Skin of body (tissue), 2 donors: ENCODE data around the gene ZFP36L1. TPM values are rescaled to one million over a fixed set of nuclear protein-coding genes. Genes with fewer than 3 reads are reported as not detected.

ENCODE experiments used
- DNase-seq: peaks from one replicate; lab custom pipeline; 2025; lab: John Stamatoyannopoulos, UW
- total RNA-seq: library from RNA; depleted of rRNA; stranded (reverse); fragments of >200 nt; gene quantifications from one replicate; pipeline ENCODE4 v1.2.3, GENCODE V29; 2014

ZFP36L1 gene
- total RNA-seq, 1 donor from 2014 or later, result 87.7 TPM

DNA sequence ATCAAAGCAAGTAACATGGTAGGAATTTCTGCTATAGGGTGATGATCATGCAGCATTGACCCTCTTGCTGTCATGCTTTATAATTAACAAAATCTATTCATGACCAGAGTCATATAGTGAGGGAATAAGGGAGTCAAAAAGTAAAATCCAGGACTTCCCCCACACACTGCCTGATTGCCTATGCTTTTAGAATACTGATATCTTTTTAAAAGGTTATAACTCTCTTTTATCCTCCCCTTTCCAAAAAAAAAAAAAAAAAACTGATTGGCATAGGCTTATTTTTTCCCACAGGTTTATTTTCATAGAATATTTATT, 51.4 kb downstream of the ZFP36L1 start:
- no peak for DNase-seq

DNA sequence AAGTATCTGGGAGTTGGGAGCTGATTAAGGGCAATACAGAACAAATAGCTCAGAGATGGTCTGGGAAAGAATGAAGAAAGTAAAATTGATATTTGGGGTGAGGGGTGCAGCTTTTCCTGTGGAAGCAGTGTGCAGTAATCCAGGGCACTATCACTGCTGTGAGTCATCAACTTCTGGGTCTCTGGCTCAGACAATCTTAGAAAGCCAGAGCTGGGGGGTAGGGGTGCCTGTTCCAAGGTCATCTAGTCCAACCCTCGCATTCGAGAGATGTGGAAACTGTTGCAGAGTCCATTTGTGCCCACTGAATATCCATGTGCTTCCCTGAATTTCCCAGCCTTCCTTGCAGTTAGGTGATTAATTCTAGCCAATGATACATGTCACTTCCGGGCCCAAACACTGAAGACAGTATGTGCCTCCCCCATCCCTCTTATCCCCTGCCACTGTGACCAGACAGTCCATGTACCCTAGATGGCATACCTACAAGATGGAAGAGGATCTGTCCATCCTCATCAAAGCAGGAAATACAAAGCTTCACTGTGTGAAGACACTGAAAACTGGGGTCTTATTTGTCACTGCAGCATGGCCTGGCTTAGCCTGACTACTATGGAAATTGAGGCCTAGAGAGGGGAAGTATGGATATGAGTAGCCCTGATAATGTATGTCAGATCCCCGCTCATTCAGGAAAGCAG, 51.9 kb downstream of the ZFP36L1 start:
- no peak for DNase-seq

DNA sequence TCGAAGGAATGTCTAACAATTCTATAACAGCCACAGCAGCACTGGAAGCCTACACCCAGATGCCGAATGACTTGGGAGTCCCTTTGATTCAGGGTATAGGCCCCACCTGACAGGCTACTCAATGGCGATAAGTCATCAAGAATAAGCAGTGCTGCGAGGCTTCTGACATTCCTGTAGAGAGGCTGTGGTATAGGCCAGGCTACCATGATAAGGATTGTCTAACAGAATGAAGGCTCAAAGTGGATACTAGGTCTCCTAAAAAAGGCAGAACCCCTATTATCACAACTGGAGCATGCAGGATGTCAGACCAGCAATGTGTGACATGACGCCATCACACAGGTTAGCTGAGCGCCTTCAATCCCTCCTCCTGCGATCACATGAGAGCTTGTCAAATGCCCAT, 53.2 kb downstream of the ZFP36L1 start:
- no peak for DNase-seq

DNA sequence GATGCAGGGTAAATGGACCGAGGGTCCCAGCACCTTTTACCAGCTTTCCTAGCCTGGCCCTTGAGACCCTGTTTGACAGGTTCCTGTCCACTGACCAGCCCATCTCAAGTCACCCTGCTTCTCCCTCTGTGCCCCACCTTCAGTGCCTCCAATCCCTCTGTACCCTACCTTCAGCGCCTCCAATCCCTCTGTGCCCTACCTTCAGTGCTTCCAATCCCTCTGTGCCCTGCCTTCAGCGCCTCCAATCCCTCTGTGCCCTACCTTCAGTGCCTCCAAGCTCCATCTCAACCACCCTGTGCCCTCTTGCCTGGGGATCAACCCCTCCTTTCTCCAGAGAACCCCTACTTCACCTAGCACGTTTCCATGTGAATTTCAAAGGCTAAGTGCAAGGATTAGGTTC, 54.3 kb downstream of the ZFP36L1 start:
- no peak for DNase-seq

Other genes starting within 250 kb of the ZFP36L1 start
- 112 TPM for gene ACTN1, start 186.2 kb upstream of the ZFP36L1 start, total RNA-seq